MCF 10A (cell line): ENCODE data around the gene SH3RF2. TPM values are rescaled to one million over a fixed set of nuclear protein-coding genes. Genes with fewer than 3 reads are reported as not detected.

Experiments used
- BruUV-seq: library from RNA; stranded (reverse); fragments of 400-500 nt; replicated peaks from 2 replicates; lab custom pipeline; 2021; lab: Mats Ljungman, UMichigan
- CTCF ChIA-PET: fragments of 300-600 bp; sonication (Branson Sonifier 250); formaldehyde crosslinking; extraction: SDS; loops from one replicate; lab custom pipeline; 2021; ENCODE audit warnings: antibody characterized with exemption, inconsistent platforms; lab: Yijun Ruan, JAX
- POLR2A ChIA-PET: fragments of 300-600, 350-650 bp; sonication (Branson Sonifier 250); formaldehyde crosslinking; extraction: SDS; loops from one replicate; lab custom pipeline; 2020; ENCODE audit warnings: antibody characterized with exemption, inconsistent platforms; lab: Yijun Ruan, JAX
- DNase-seq: peaks from one replicate; pipeline ENCODE4 v3.0.0-alpha.2; 2018; ENCODE audit not compliant: unreplicated experiment
- H3K27ac Mint-ChIP-seq: one replicate; pipeline ENCODE4 v1.8.0; 2022; ENCODE audit warnings: mild to moderate bottlenecking, low read depth, mixed read lengths; ENCODE audit not compliant: unreplicated experiment
- H3K27me3 Mint-ChIP-seq: one replicate; pipeline ENCODE4 v1.8.0; 2022; ENCODE audit warnings: mixed read lengths; ENCODE audit not compliant: insufficient read depth, unreplicated experiment
- H3K36me3 Mint-ChIP-seq: one replicate; pipeline ENCODE4 v1.8.0; 2022; ENCODE audit warnings: mild to moderate bottlenecking, moderate library complexity, mixed read lengths; ENCODE audit not compliant: insufficient read depth, unreplicated experiment
- H3K4me1 Mint-ChIP-seq: one replicate; pipeline ENCODE4 v1.8.0; 2022; ENCODE audit warnings: mixed read lengths; ENCODE audit not compliant: insufficient read depth, unreplicated experiment
- H3K4me3 Mint-ChIP-seq: one replicate; pipeline ENCODE4 v1.8.0; 2022; ENCODE audit warnings: mild to moderate bottlenecking, moderate library complexity, mixed read lengths; ENCODE audit not compliant: unreplicated experiment
- H3K9me3 Mint-ChIP-seq: one replicate; pipeline ENCODE4 v1.8.0; 2022; ENCODE audit warnings: mixed read lengths; ENCODE audit not compliant: unreplicated experiment
- intact Hi-C: fragments of 100-400 bp; cut with micrococcal nuclease; formaldehyde crosslinking; loops from 2 replicates; pipeline ENCODE4 v1.14.1; 2022
- total RNA-seq: library from RNA; stranded (reverse); gene quantifications from 2 replicates; pipeline ENCODE4 v1.2.3, GENCODE V29; 2022
- TF ChIP-seq, protein P1 (sequence below): fragments of 200-600 bp; IDR thresholded peaks from one replicate; pipeline ENCODE4 v1.8.0; 2022; ENCODE audit warnings: antibody characterized with exemption, mild to moderate bottlenecking; ENCODE audit not compliant: unreplicated experiment

The SH3RF2 gene
- total RNA-seq, 1 experiment from 2014 or later = 29.6 TPM

- POLR2A ChIA-PET = no interaction called here
- peaks cover 21% of the 10 kb centered on the region for H3K36me3 Mint-ChIP-seq
- CTCF ChIA-PET = interaction anchor here (1.1 kb wide), 1 partner anchor 125 kb away, joined by 4 read pairs; no protein-coding TSS in a partner anchor
- peaks cover 18% of the 10 kb centered on the region for H3K4me1 Mint-ChIP-seq
- H3K4me3 Mint-ChIP-seq = no peak overlapping the region
- DNase-seq = no peak
- no peaks in the 10 kb centered on the region for H3K9me3 Mint-ChIP-seq
- BruUV-seq = no TSS peak
- TF ChIP-seq, protein P1, sequence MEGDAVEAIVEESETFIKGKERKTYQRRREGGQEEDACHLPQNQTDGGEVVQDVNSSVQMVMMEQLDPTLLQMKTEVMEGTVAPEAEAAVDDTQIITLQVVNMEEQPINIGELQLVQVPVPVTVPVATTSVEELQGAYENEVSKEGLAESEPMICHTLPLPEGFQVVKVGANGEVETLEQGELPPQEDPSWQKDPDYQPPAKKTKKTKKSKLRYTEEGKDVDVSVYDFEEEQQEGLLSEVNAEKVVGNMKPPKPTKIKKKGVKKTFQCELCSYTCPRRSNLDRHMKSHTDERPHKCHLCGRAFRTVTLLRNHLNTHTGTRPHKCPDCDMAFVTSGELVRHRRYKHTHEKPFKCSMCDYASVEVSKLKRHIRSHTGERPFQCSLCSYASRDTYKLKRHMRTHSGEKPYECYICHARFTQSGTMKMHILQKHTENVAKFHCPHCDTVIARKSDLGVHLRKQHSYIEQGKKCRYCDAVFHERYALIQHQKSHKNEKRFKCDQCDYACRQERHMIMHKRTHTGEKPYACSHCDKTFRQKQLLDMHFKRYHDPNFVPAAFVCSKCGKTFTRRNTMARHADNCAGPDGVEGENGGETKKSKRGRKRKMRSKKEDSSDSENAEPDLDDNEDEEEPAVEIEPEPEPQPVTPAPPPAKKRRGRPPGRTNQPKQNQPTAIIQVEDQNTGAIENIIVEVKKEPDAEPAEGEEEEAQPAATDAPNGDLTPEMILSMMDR = no peak
- H3K27ac Mint-ChIP-seq = no peak overlapping the region
- no peaks in the 10 kb centered on the region for H3K27me3 Mint-ChIP-seq
- intact Hi-C loops = no loop called here
Measured at GRCh38 chr5:146034605-146035004, 98.2 kb downstream of the SH3RF2 start.

DNA sequence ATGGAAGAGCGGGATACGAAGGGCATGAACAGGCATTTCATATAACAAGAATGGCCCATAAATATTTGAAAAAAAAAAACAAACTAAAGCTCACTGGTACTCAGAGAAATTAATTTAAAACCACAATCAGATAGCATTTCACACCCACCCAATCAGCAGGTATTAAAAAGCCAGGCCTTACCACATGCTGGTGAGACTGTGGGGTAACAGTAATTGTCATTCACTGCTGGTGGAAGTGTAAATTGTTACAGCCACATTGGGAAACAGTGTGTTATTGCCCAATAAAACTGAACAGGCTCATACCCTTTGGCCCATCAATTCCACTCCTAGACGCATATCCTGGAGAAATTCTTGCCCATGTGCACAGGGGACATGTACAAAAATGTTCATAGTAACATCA, 103.0 kb downstream of the SH3RF2 start:
- CTCF ChIA-PET = interaction anchor here (0.6 to 3.1 kb wide), 8 partner anchors 11 to 1878 kb away, joined by 3 to 35 read pairs (median 6); no protein-coding TSS in a partner anchor
- Mint-ChIP-seq H3K9me3 (peaks cover 3% of the 10 kb centered on the region), H3K4me1 (peaks cover 49% of the 10 kb centered on the region)

DNA sequence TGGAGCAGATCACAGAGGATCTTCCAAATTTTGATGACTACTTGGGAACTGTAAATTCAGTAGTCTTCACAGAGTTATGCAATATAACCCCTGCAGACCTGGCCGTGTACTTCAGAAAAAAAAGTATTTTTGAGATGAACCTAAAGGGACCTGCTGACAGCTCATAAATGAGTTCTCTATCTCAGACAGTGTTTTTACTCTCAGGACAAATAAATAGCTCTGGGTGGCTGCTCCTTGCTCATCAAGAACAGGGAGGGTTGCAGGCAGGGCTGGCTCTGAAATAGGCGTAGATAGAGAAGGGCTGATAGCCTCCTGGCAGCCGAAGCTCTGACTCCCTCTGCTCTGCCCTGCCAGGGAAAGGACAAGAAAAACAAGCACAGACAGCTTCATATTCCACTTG, 104.1 kb downstream of the SH3RF2 start:
- Mint-ChIP-seq H3K36me3 (peaks cover 6% of the 10 kb centered on the region), H3K9me3 (peaks cover 7% of the 10 kb centered on the region), H3K27me3 (no peaks in the 10 kb centered on the region), H3K4me1 (peaks cover 53% of the 10 kb centered on the region), H3K27ac (peak overlapping the region; percentile 62), H3K4me3 (no peak overlapping the region)
- POLR2A ChIA-PET = interaction anchor here (0.5 to 7.4 kb wide), 10 partner anchors 9 to 239 kb away, joined by 3 to 112 read pairs (median 6); partner anchors contain the start of gene SH3RF2
- intact Hi-C loops = no loop called here
- CTCF ChIA-PET = interaction anchor here (0.6 to 3.1 kb wide), 25 partner anchors 8 to 1851 kb away, joined by 3 to 35 read pairs (median 5); partner anchors contain the start of gene PRELID2
- TF ChIP-seq, protein P1 = no peak
- DNase-seq = no peak
- no TSS peak for BruUV-seq

More for the DNA sequence above, 103.0 kb downstream of the SH3RF2 start:
- no peak overlapping the region for H3K4me3 Mint-ChIP-seq
- no peak overlapping the region for H3K27ac Mint-ChIP-seq
- intact Hi-C loops = no loop called here
- POLR2A ChIA-PET = interaction anchor here (0.6 to 7.4 kb wide), 3 partner anchors 12 to 1941 kb away, joined by 3 to 112 read pairs (median 8); partner anchors contain the start of gene SH3RF2
- BruUV-seq = no TSS peak
- H3K36me3 Mint-ChIP-seq = peaks cover 5% of the 10 kb centered on the region
- TF ChIP-seq, protein P1 = no peak
- no peaks in the 10 kb centered on the region for H3K27me3 Mint-ChIP-seq
- DNase-seq = peak; percentile 42

GRCh38 chr5:146041180-146041789, 104.9 kb downstream of the SH3RF2 start:
- intact Hi-C loops = no loop called here
- peaks cover 6% of the 10 kb centered on the region for H3K36me3 Mint-ChIP-seq
- peaks cover 53% of the 10 kb centered on the region for H3K4me1 Mint-ChIP-seq
- ChIA-PET CTCF (interaction anchor here (0.6 to 3.1 kb wide), 27 partner anchors 9 to 1848 kb away, joined by 3 to 35 read pairs (median 4); partner anchors contain the start of gene PRELID2), POLR2A (interaction anchor here (0.5 to 7.4 kb wide), 12 partner anchors 9 to 240 kb away, joined by 3 to 112 read pairs (median 6); partner anchors contain the start of genes PRELID2 and SH3RF2)
- peak; percentile 34 for DNase-seq
- H3K27ac Mint-ChIP-seq = peak overlapping the region; percentile 62
- TF ChIP-seq, protein P1 = no peak
- no peaks in the 10 kb centered on the region for H3K27me3 Mint-ChIP-seq
- peaks cover 7% of the 10 kb centered on the region for H3K9me3 Mint-ChIP-seq
- BruUV-seq = no TSS peak
- no peak overlapping the region for H3K4me3 Mint-ChIP-seq
